ENCODE measurements around the gene POLE.

POLE gene

GRCh38 chr12:132593521-132593920 is 93.6 kb downstream of the POLE start:
- no peak for DNase-seq

DNA sequence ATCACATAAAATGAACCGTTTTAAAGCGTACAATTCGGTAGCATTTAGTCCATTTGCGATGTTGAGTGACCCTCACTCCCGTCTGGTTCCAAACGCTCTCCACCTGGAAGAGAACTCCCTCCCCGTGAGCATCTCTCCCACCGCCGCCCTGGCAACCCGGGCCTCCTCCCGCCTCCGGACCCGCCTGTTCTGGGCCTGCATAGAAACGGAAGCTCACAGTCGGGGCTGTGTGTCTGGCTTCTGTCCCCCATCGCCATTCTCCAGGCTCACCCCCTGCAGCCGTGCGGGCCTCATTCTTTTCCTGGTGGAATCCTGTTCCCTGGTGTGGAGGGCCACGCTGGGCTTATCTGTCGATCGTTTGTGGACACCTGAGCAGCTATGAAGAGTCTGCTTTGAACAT is 94.1 kb downstream of the POLE start:
- no peak for DNase-seq

DNA sequence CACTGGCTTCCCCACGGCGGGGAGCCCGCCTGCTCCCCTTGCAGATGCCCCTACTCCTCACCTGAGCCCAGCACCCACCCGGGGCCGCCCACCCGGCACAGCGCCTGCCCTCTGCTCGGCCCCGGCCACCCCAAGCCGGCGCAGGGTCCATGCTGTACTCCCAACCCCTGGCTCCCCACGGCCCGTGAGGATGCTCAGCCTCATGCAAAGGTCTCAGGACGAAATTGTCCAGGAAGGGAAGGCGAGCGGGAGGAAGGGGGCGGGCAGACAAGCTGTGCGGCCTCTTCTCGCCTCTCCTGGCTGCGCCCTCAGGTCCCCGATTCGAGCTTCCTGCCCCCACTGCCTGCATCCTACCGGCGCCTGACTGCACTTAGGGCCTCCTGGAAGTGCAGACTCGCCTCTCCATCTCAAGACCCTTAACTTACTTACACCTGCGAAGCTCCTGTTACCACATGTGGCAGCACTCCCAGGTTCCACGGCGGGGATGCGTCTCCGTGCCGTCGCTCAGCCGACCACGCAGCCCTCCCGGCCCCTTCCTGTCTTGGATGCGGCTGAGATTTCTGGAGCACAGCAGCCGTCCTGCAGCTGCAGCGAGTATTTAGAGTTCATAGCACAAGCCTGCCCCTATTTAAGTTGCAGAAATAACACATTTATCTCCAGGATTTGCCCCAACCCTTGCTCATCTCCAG is 94.7 kb downstream of the POLE start:
- DNase-seq = no peak

DNA sequence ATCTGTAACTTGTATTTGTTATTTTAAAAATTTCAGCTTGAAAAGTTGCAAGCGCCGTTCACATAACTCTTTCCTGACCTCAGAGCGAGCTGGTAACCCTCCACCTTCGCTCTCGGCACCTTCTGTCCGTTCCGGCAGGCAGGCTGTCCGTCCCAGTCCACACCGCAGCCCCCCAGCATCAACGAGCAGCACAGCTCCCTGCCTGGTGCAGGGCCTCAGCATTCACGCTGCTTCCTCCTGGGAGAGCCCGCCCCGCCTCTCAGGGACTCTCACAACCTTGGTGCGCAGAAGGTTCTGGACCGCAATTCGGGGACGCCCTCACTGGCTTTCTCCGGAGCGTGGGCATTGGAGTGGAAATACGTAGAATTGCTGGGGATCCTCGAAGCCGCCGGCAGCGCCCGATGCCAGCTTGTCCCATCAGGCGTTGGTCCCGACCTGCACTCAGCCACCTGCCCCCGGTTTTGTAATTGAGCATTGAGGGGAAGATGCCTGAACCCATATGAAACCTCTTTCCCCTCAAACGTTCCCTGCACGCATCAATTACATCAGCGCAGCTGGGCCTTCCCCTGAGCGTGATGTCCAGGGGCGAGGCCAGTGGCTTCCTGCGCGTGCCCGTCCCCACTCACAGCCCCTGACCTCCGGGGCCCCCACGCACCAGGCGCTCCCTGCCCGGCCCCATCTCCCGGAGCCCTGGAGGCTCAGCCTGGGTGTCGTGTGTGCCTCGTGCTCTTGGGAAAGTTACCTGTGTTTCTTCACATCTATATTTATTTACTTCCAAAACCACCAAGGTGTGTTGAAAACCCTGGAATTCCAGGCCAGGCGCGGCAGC is 95.8 kb downstream of the POLE start:
- no peak for DNase-seq

DNA sequence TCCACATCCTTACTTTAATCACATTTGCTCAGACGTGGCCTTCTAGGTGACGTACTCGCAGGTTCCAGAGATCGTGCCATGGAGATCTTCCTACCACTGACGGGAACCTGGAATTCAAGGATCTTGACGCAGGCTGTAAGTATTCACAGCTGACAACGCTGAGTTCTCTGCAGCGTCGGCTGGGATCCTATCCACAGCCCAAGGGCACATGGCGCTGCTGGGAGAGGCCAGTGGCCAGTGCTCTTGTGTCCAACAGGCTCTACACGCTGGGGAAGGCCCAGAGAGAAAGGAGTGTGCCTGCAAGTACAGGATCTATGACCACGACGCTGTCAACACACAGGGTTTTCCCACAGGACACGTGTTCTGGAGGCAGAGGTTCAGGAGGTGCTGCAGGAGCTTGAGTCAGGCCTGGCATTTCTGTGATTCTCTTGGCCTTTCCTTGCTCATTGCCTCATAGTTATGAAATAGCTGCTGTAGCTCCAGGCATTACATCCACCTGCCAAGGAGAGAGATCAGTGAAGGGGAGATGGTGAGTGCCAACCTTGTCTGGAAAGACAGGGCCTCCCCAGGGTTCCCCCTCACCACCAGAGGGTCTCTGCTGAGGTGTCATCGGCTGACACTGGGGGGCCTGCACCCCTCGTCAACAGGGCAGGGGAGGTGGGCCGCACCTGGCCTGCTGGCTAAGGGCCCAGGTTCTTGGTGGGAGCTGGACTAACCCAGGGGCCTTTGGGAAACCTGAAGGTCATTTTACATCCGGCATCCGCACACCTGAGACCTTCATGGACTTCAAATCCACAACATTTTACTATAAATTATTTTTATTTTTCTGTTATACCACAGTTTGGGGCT is 98.1 kb downstream of the POLE start:
- DNase-seq = no peak

GRCh38 chr12:132588319-132588718 is 98.8 kb downstream of the POLE start:
- no peak for DNase-seq

DNA sequence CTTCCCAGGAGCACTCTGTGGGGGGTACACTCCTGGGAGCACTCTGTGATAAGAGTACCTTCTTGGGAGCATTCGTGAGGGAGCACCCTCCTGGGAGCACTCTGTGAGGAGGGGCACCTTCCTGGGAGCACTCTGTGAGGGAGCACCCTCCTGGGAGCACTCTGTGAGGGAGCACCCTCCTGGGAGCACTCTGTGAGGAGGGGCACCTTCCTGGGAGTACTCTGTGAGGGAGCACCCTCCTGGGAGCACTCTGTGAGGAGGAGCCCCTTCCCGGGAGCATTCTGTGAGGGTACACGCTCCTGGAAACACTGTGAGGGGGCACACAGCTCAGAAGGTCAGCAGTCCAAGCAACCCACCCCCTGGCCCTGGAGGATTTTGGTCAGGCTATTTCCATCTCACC is 99.4 kb downstream of the POLE start:
- no peak for DNase-seq

DNA sequence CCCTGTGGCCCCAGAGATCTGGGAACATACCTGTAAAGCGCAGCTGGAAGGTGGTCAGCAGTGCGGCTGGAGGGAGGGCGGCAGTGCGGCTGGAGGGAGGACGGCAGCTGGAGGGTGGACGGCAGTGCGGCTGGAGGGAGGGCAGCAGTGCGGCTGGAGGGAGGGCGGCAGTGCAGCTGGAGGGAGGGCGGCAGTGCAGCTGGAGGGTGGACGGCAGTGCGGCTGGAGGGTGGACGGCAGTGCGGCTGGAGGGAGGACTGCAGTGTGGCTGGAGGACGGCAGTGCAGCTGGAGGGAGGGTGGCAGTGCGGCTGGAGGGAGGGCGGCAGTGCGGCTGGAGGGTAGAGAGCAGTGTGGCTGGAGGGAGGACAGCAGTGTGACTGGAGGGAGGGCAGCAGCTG is 100.2 kb downstream of the POLE start:
- no peak for DNase-seq

- no peak for DNase-seq
Observed at GRCh38 chr12:132585177-132585576, 102.0 kb downstream of the POLE start.

GRCh38 chr12:132584429-132584828 is 102.7 kb downstream of the POLE start:
- no peak for DNase-seq

- DNase-seq = no peak
Observed at GRCh38 chr12:132583736-132584135, 103.4 kb downstream of the POLE start.

DNA sequence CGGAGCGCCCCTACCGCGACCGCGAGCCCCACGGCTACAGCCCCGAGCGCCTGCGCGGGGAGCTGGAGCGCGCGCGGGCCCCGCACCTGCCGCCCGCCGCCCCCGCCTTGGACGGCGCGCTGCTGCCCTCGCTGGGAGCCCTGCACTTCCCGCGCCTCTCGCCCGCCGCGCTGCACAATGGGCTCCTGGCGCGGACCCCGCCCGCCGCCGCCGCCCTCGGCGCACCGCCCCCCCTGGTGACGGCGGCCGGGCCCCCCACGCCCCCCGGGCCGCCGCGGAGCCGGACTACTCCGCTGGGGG is 103.8 kb downstream of the POLE start:
- DNase-seq = no peak

GRCh38 chr12:132582582-132583410 is 104.3 kb downstream of the POLE start:
- no peak for DNase-seq

DNA sequence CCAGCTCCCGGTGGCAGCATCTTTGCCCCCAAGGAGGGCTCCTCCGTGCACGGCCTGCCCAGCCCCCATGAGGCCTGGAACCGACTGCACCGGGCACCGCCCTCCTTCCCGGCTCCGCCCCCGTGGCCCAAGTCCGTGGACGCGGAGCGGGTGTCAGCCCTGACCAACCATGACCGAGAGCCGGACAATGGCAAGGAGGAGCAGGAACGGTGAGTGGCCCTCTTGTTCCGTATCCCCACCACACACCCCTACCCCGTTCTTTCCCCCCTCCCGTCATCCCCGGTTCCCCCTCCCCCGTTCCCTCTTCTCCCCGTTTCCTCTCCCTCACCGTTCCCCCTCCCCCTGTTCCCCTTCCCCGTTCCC is 105.1 kb downstream of the POLE start:
- no peak for DNase-seq

DNA sequence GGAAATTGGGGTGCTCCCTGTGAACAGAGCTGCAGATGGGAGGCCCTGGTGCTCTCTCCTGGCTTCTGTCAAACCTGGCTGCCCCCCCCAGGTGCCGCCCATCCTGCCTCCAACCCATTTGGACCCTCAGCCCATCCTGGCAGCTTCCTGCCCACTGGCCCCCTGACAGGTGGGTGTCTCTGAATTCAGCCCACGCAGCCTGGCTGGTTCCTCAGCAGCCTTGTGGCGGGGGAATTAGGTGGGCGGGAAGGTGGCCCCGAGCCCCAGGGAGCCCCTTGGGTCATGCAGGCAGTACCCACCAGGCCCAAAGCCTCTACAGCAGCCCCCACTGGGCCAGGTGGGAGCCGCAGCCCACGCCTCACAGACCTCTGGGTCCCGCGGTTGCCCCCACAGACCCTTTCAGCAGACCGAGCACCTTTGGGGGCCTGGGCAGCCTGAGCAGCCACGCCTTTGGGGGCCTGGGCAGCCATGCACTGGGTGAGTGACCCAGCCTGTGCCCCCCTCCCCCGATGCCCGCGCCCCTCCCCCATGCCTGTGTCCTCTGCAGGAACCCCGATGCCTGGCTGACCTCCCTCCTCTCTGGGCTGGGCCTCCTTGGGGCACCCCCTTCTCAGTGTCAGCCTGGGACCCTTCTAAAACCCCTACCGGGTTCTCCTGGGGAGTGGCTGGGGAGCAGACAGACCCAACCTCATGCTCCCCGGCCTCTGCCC is 105.6 kb downstream of the POLE start:
- no peak for DNase-seq

DNA sequence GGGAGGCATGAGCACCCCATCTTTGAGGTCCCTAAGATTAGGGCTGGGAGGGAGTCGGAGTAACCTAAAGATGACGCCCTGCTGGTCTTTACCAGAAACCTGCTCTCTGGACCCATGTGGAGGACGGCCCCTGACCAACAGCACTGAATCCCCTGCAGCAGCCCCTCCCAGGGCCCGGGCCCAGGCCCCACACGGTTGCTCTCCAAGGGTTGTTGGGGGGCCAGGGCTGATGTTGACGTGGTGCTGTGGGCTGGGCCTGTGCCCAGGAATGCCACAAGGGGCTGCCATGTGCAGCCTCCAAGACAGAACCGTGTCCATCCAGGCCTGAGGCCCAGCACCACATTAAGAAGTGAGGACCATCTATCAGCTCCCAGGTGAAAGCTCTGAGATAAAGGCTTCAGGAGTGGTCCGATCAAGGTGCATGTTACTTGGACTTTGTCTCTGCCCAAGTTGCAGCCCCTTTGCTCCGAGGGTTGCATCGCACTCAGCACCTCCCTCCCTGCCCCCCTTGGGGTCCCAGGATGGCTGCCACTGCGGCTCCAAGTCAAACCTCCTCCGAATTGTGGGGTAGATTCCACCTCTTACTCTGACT is 106.3 kb downstream of the POLE start:
- DNase-seq = no peak

DNA sequence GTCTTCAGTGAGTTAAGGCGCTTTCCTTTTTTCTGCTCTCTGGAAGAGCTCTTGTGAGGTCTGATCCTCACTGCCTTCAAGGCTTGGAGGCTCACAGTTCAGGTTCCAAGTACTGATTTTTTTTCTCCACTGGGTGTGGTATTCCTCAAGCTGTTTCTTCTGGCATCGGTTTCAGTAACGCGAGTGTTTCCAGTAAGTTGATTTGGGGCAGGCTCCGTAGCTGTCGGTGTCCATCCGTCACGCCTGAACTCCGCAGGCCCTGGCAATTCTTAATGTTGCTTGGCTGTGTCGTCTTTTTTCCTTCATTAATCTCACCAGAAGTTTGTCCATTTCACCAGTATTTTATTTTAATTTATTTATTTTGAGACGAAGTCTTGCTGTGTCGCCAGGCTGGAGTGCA is 107.4 kb downstream of the POLE start:
- no peak for DNase-seq

DNA sequence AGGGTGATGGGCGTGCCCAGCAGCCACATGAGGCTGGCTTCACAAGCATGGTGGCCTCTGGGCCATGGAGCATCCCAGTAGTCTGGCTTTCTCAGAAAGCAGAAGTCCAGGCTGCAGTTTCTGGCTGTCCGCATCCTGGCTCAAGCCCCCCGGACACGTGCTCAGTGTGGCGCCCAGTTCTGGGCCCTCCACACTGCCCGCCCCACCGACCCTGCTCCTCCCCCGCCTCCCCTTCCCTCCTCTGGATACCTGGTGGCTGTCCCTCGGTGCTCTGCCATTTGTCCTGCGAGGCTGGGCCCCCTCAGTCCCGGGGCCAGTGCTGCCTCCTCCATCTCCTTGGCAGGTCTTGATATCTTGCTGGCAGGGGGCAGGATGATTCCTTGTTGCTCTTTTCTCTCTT is 108.3 kb downstream of the POLE start:
- no peak for DNase-seq

DNA sequence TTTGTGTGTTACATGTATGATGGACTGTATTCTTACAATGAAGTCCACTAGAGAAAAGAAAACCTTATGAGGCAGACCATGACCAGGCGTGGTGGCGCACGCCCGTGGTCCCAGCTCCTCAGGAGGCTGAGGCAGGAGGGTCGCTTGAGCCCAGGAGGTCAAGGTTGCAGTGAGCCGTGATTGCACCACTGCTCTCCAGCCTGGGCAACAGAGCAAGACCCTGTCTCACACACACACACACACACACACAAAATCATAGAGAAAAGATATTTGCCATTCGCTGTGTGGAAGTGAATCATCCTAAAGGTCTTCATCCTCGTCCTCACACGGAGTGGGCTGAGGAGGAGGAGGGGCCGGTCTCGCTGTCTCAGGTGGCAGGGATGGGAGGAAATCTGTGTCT is 109.0 kb downstream of the POLE start:
- DNase-seq = no peak

- no peak for DNase-seq
Observed at GRCh38 chr12:132577191-132577920, 109.8 kb downstream of the POLE start.

- DNase-seq = no peak
Observed at GRCh38 chr12:132576701-132577100, 110.4 kb downstream of the POLE start.

All from CD4-positive, alpha-beta T cell treated with Interleukin-4 for 4 hours (primary cell).